HG03108 (cell line): ENCODE results near the gene ANKRD27.
"Not testable (repeated sequence)": the region's sequence is repeated elsewhere in the genome, so short reads cannot be mapped to it uniquely, and the experiment has no call there.

Experiments
- ATAC-seq: cut with Tn5 transposase; IDR thresholded peaks from one replicate; pipeline ENCODE4 v1.9.1; 2021; ENCODE audit warnings: moderate library complexity; ENCODE audit not compliant: unreplicated experiment

Gene ANKRD27

DNA sequence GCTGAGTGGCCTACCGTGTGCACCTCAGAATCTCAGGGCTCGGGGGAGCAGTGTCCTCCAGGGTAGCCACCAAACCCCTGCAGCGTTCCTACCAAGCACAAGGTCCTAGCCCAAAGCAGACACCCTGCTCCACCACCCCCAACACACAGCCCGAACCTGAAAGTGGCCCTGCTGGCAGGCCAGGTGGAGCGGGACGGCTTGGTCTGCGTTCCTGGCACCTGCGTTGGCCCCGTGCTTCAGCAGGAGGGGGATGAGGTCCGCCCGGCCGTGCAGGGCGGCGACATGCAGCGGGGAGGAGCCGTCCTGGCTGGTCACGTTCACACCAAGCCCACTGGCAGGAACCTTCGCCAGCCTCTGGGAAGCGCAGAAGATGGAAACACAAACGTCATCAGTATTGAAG is 67.5 kb downstream of the ANKRD27 start:
- no peak for ATAC-seq

DNA sequence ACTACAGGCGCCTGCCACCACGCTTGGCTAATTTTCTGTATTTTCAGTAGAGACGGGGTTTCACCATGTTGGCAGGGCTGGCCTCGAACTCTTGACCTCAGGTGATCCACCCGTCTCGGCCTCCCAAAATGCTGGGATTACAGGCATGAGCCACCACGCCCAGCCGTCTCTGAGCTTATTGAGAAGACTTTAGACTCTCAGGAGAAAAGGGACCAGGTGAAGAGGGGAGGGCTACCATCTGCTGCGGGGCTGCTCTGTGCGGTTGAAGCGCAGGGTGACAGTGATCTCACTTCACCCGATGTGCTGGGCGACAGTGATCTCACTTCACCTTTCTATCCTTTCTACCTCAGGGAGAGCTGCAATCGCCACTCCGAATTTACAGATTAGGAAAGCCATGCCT is 68.7 kb downstream of the ANKRD27 start:
- ATAC-seq = no peak

DNA sequence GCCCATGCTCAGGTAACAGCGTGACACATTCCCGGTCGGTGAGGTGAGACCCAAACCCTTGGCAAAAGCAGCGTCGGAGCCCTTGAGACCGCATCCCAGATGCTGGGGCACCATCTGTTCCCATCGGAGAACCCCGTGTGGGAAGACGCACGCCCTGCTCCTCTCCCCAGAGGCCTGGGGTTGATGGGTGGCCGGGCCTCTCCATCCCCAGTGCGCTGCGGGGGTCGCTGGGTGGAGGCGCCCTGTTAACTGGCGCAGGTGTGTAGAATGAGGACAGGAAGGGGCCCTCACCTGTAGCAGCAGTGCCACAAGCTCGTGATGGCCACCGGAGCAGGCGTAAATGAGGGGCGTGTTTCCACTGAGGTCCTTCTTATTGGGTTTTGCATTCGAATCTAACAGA is 69.4 kb downstream of the ANKRD27 start:
- no peak for ATAC-seq

DNA sequence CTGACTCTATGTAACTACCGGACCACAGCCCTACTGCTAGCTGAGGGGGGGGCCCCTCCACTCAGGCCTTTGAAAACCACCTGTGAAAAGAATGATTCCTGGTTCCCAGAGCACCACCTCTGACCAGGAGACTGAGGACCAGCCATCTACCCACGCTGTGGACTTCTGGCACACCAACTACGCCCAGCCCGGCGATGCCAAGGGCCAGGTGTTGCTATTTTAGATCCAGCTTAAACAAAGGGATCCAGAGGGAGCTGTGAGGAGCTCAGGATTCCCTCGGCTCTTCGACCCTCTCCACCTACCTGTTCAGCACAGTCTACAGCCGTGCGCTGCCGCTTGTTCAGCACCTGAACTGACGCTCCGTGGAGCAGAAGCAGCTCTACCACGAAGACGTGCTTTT is 71.0 kb downstream of the ANKRD27 start:
- no peak for ATAC-seq

DNA sequence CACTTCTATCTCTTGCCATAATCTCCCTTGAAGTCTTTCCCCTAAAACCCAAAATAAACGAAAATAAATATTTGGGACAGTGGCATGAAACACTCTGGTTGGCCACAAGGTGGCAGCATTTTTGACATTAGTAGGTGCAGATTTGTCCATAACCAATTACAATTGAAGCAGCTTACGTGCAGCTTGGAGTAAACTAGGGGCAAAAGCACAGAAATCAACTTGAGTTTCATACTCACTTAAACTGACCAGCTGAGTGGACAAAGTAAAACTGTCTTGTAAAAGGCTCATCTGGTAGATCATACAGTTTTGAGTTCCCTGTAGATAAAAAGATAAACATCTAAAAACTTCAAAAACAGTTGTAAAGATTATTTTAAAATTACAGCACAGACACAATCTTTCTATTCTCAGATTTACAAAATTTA is 75.2 kb downstream of the ANKRD27 start:
- ATAC-seq = no peak

DNA sequence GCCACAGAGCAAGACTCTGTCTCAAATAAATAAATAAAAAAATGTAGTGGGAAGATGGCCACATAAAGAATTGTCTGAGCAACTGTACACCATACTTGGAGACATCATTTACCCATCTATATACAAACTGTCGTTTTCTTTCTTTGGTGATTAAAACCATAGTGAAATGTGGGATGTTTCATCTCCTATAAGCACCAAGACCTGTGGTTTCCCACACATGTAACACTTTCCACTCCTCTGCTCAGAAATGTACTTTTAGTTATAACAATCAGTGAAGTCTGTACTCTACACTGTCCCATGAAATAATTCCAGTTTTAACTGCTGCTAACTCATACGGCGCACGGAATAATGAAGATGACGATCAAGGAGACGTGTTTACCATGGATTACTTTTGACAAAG is 75.7 kb downstream of the ANKRD27 start:
- no peak for ATAC-seq

- no peak for ATAC-seq
Observed at GRCh38 chr19:32598022-32598421, 77.0 kb downstream of the ANKRD27 start.

- ATAC-seq = no peak
Observed at GRCh38 chr19:32595491-32595890, 79.5 kb downstream of the ANKRD27 start.

DNA sequence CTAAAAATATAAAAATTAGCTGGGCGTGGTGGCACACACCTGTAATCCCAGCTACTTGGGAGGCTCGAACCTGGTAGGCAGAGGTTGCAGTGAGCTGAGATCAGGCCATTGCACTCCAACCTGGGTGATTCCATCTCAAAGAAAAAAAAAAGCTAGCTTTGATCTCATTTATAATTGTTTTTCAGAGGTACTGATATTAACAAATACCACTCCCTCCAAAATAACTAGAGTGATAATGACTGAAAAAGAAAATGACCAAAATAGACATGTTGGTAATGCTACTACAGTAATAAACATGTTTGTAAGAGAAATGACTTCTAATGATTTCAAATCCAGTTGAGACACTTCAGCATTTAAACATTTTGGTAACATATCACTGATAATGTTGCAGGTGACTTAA is 81.0 kb downstream of the ANKRD27 start:
- ATAC-seq = no peak

- ATAC-seq = not testable (repeated sequence)
Observed at GRCh38 chr19:32587747-32588504, 87.1 kb downstream of the ANKRD27 start.

DNA sequence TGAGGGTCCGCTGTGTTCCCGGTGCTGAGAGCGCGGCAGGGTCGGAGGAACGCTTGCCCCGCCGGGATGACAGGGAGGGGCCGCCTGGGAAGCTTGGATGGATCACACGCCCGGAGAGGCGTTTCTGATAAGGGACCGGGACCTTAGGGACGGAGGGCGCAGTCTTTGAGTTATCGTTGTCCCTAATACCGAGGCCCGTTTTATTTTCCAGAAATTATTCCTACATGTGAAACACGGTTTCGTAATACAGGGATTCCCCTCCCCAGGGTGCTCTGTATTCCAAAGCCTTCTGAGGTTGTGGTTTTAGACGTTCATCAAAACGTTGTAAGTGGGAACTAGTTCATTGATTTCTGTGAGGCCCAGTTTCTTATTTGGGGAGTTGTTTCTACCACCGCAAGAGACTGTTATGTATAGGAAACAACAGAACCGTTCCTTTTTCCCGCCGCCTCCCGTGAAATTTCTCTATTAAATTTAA is 93.2 kb downstream of the ANKRD27 start:
- ATAC-seq = no peak

DNA sequence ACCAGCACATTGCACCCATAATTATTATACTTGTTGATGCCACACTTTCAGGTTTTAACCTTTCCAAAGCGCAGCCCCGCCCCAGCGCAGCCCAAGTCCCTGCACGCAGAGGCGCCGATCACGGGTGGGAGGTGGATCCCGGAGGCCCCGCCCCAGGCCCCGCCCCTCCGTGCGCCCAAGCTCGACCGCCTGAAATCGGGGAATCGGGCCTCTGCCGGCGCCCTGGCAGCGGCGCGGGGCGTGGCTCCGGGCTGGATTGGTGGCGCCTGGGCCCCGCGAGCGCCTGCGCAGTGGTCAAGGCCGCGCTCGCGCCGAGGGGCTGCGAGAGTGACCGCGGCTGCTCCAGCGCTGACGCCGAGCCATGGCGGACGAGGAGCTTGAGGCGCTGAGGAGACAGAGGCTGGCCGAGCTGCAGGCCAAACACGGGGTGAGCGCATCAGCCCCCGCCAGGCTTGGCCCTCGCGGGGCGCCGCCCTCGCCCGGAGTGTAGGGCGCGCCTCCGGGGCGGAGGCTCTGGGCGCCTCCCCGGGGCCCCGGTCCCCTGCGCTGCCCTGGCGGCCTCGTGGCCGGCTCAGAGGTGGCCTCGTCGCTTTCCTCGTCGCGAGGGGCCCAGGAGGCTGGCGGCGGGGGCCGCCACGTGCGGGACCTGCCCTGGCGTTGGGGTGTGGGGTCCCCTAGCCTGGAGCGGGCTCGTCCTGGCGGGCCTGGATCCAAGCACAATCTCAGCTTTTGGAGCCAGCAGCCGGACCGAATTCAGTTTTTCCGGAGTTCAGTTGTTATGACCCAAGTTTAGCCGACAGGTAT is 93.9 kb downstream of the ANKRD27 start, which contains the start of gene PDCD5:
PDCD5 (plus strand) TSS at position 290 of the 804 bp plus-strand sequence; CDS start at position 362, 72 bp downstream.
- ATAC-seq = peak; percentile 83

- ATAC-seq = no peak
Observed at GRCh38 chr19:32580353-32580900, 94.6 kb downstream of the ANKRD27 start.

GRCh38 chr19:32576790-32577189 is 98.2 kb downstream of the ANKRD27 start:
- no peak for ATAC-seq

- no peak for ATAC-seq
Observed at GRCh38 chr19:32573492-32573794, 101.5 kb downstream of the ANKRD27 start.

DNA sequence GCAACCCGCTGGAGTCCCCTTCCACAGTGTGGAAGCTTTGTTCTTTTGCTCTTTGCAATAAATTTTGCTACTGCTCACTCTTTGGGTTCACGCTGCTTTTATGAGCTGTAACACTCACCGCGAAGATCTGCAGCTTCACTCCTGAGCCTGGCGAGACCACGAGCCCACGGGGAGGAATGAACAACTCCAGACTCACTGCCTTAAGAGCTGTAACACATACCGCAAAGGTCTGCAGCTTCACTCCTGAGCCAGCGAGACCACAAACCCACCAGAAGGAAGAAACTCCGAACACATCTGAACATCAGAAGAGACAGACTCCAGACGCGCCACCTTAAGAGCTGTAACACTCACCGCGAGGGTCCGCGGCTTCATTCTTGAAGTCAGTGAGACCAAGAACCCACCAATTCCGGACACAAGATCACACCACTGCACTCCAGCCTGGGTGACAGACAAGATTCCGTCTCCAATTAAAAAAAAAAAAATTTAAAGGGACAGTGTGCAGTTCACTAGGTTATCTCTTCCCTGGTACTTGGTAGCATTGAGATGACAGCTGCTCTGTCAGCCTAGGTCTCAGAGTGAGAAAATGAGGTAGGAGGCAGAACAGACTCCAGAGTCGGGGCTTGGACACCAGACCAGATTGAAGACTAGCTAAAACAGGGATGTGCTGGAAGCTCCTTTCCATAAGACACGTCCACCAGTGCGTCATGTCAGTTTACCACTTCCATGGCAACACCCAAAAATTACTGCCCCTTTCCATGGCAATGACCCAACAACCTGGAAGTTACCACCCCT is 102.1 kb downstream of the ANKRD27 start:
- not testable (repeated sequence) for ATAC-seq

DNA sequence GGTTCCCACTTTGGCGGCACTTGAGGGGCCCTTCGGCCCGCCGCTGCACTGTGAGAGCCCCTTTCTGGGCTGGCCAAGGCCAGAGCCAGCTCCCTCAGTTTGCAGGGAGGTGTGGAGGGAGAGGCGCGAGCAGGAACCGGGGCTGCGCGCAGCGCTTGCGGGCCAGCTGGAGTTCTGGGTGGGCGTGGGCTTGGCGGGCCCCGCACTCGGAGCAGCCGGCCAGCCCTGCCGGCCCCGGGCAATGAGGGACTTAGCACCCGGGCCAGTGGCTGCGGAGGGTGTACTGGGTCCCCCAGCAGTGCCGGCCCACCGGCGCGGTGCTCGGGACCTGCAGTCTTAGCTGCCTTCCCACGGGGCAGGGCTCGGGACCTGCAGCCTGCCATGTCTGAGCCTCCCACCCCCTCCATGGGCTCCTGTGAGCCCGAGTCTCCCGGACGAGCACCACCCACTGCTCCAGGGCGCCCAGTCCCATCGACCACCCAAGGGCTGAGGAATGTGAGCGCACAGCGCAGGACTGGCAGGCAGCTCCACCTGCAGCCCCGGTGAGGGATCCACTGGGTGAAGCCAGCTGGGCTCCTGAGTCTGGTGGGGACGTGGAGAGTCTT is 103.4 kb downstream of the ANKRD27 start:
- ATAC-seq = not testable (repeated sequence)

DNA sequence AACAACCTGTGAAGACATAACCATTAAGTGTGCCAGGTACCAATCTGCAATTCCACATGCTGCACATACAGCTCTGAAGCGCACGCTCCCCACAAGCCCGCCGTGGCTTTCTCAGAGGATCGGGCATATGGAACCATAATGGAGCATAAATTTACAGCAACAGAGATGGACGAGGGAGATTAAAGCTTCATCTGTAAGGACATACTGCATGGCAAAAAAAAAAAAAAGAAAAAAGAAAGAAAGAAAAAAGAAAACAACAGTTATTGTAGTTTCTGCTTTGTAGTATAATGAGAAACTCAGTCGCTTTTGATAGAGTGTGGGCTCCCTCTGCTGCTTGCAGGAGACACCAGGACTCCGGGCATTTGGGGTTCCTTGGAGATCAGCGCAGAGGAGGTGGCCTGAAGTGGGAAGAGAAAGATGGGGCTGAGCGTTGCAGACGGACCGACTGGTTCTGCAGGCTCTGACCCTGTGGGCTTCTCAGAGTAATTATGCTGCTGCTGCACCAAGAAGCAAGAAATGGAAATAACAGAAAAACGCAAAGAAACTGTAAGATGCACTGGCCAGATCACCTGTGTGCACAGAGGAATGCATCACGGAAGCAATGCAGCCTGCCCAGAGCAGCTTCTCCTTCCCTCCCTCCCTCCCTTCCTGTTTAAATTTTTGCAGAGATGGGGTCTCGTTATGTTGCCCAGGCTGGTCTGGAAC is 104.7 kb downstream of the ANKRD27 start:
- no peak for ATAC-seq

DNA sequence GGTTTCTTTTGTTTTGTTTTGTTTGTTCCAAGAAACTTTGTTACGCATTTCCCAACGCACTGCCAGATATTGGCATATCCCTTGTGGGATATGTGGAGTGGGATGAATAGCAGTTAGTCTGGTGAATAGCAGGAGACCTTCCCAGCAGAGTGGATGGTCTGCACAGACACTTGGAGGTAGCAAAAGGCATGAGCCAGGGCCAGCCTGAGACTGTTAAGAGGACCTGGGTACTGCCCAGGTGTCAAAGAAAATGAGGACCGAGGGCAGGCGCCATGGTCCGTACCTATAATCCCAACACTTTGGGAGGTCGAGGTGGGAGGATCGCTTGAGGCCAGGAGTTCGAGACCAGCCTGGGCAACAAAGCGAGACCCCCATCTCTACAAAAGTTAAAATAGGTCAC is 107.5 kb downstream of the ANKRD27 start:
- no peak for ATAC-seq

GRCh38 chr19:32566246-32566830 is 108.6 kb downstream of the ANKRD27 start:
- ATAC-seq = no peak
